Measurements from ENCODE around the gene PCAT7. TPM values are rescaled to one million over a fixed set of nuclear protein-coding genes. Genes with fewer than 3 reads are reported as not detected.

The PCAT7 gene
- total RNA-seq, 2 experiments from 2014 or later: 1.8 to 2.5 TPM

- Histone ChIP-seq H3K4me1 (ENCODE audit: insufficient read depth, low read length, poor library complexity, severe bottlenecking) (peaks cover 79% of the 10 kb centered on the region), H2AFZ (ENCODE audit: low read length) (peak overlapping the region; percentile 58; the same call in 1 of the 2 replicates), H3K9me3 (ENCODE audit: low read length) (no peaks in the 10 kb centered on the region), H3K36me3 (ENCODE audit: insufficient read depth, low read length) (peaks cover 5% of the 10 kb centered on the region; the same call in 1 of the 2 replicates), H4K20me1 (ENCODE audit: insufficient read depth, low read length) (no peaks in the 10 kb centered on the region), H3K79me2 (ENCODE audit: insufficient read depth, low read depth, low read length) (peaks cover 21% of the 10 kb centered on the region; the same call in 1 of the 2 replicates), H3K4me2 (ENCODE audit: low read length) (peak overlapping the region; percentile 81), H3K27ac (ENCODE audit: low read depth, low read length, poor library complexity, severe bottlenecking) (peak overlapping the region; percentile 93), H3K4me3 (ENCODE audit: low read depth, low read length, poor library complexity, severe bottlenecking) (peak overlapping the region; percentile 75), H3K9me2 (ENCODE audit: insufficient read depth, low read length) (no peaks in the 10 kb centered on the region)
- BruUV-seq (replicated peaks): TSS peak; percentile 82
- TF ChIP-seq EZH2phosphoT487 (IDR thresholded peaks at IDR 0.05; ENCODE audit: borderline replicate concordance, low read depth, low read length) (no peak), CTCF (conservative IDR thresholded peaks at IDR 0.05; ENCODE audit: low read length) (no peak)
- POLR2A ChIA-PET: interaction anchor here (0.7 to 1.6 kb wide), 4 partner anchors 9 to 93 kb away, joined by 3 to 6 read pairs (median 3); no protein-coding TSS in a partner anchor
- peak; percentile 69 for DNase-seq (ENCODE audit: low spot score)
- CTCF ChIA-PET (ENCODE audit: unreplicated experiment): interaction anchor here (1.3 kb wide), 1 partner anchor 52 kb away, joined by 4 read pairs; the partner anchor contains the start of gene PCAT7
- intact Hi-C loops (cut with micrococcal nuclease; ENCODE audit: unreplicated experiment): no loop called here
Measured at GRCh38 chr9:94606646-94607422, 52.0 kb downstream of the PCAT7 start.

- H3K4me2 ChIP-seq (ENCODE audit: low read length): peak overlapping the region; percentile 81
- DNase-seq (ENCODE audit: low spot score): peak; percentile 81
- H4K20me1 ChIP-seq (ENCODE audit: insufficient read depth, low read length): no peaks in the 10 kb centered on the region
- H2AFZ ChIP-seq (ENCODE audit: low read length): peak overlapping the region; percentile 58; the same call in 1 of the 2 replicates
- H3K36me3 ChIP-seq (ENCODE audit: insufficient read depth, low read length): peaks cover 5% of the 10 kb centered on the region; the same call in 1 of the 2 replicates
- no peaks in the 10 kb centered on the region for H3K9me3 ChIP-seq (ENCODE audit: low read length)
- TF ChIP-seq CTCF (conservative IDR thresholded peaks at IDR 0.05; ENCODE audit: low read length) (no peak), EZH2phosphoT487 (IDR thresholded peaks at IDR 0.05; ENCODE audit: borderline replicate concordance, low read depth, low read length) (no peak)
- H3K9me2 ChIP-seq (ENCODE audit: insufficient read depth, low read length): no peaks in the 10 kb centered on the region
- ChIA-PET POLR2A (interaction anchor here (0.7 to 1.6 kb wide), 3 partner anchors 10 to 94 kb away, joined by 3 read pairs; no protein-coding TSS in a partner anchor), CTCF (ENCODE audit: unreplicated experiment) (no interaction called here)
- intact Hi-C loops (cut with micrococcal nuclease; ENCODE audit: unreplicated experiment): no loop called here
- peaks cover 78% of the 10 kb centered on the region for H3K4me1 ChIP-seq (ENCODE audit: insufficient read depth, low read length, poor library complexity, severe bottlenecking)
- no TSS peak for BruUV-seq (replicated peaks)
- peak overlapping the region; percentile 75 for H3K4me3 ChIP-seq (ENCODE audit: low read depth, low read length, poor library complexity, severe bottlenecking)
- peak overlapping the region; percentile 93 for H3K27ac ChIP-seq (ENCODE audit: low read depth, low read length, poor library complexity, severe bottlenecking)
- H3K79me2 ChIP-seq (ENCODE audit: insufficient read depth, low read depth, low read length): peaks cover 21% of the 10 kb centered on the region; the same call in 1 of the 2 replicates
Measured at GRCh38 chr9:94607423-94607691, 52.5 kb downstream of the PCAT7 start.

- Histone ChIP-seq H4K20me1 (ENCODE audit: insufficient read depth, low read length) (no peaks in the 10 kb centered on the region), H3K36me3 (ENCODE audit: insufficient read depth, low read length) (no peaks in the 10 kb centered on the region), H2AFZ (ENCODE audit: low read length) (peak overlapping the region; percentile 44; the same call in 1 of the 2 replicates), H3K9me3 (ENCODE audit: low read length) (no peaks in the 10 kb centered on the region), H3K4me3 (ENCODE audit: low read depth, low read length, poor library complexity, severe bottlenecking) (no peak overlapping the region), H3K79me2 (ENCODE audit: insufficient read depth, low read depth, low read length) (peaks cover 17% of the 10 kb centered on the region; the same call in 1 of the 2 replicates), H3K4me2 (ENCODE audit: low read length) (no peak overlapping the region), H3K4me1 (ENCODE audit: insufficient read depth, low read length, poor library complexity, severe bottlenecking) (peaks cover 50% of the 10 kb centered on the region), H3K27ac (ENCODE audit: low read depth, low read length, poor library complexity, severe bottlenecking) (no peak overlapping the region), H3K9me2 (ENCODE audit: insufficient read depth, low read length) (no peaks in the 10 kb centered on the region)
- CTCF ChIA-PET (ENCODE audit: unreplicated experiment): no interaction called here
- intact Hi-C loops (cut with micrococcal nuclease; ENCODE audit: unreplicated experiment): no loop called here
- POLR2A ChIA-PET: no interaction called here
- DNase-seq (ENCODE audit: low spot score): no peak
- no TSS peak for BruUV-seq (replicated peaks)
- TF ChIP-seq EZH2phosphoT487 (IDR thresholded peaks at IDR 0.05; ENCODE audit: borderline replicate concordance, low read depth, low read length): no peak
- no peak for TF ChIP-seq CTCF (conservative IDR thresholded peaks at IDR 0.05; ENCODE audit: low read length)
Measured at GRCh38 chr9:94610181-94610606, 55.3 kb downstream of the PCAT7 start.
